Heart left ventricle (tissue), 13 donors: ENCODE measurements around the gene COP1.

ENCODE experiments used
- CTCF ChIP-seq, 12 donors: fragments of 200-600 bp; sonication (generic) in 4 of 12; IDR thresholded peaks; one replicate each; pipeline versions ENCODE4 v1.5.0 to v1.8.0; 2018 to 2022; ENCODE audit warnings: antibody characterized with exemption in 12 of 12, mild to moderate bottlenecking in 5 of 12
- POLR2A ChIP-seq, 2 donors: fragments of 450-650 bp; IDR thresholded peaks; one replicate each; pipeline ENCODE4 v1.6.1; 2017; ENCODE audit warnings: antibody characterized with exemption in 2 of 2, mild to moderate bottlenecking in 2 of 2, moderate library complexity in 2 of 2
- donor health status: ischemic (EF 13 %, LVEDD 7.1; RV severe dilation, severe dysfunction).
- donor health status: DM: no; HTN: yes; CAD: no.
- donor health status: DM: no; HTN: no; CAD: no.
- donor health status: ischemic (EF 25% LVEDD 6.9; RV normal size, moderate dysfunction).
- donor health status: ischemic (EF 25% LVEDD 5.7; RV mildly dilated, moderate dysfunction).
- donor health status: ischemic (EF 35%, LVEDD 5.7; RV mildly dilated, moderate dysfunction).
- donor health status: nonischemic (EF 11% LVEDD 7.7; RV severe dilation, severe dysfunction).
- donor health status: DM: yes; HTN: yes; CAD: no.
- donor health status: PGD.
- donor health status: ischemic (EF 29% LVEDD 5.4; RV normal size, mild dysfunction).
- donor health status: nonischemic (EF 23%, LVEDD 6.1; RV moderate dilation, normal function).

GRCh38 chr1:176241385-176242015 is 34.4 kb upstream of the COP1 start:
- TF ChIP-seq POLR2A (IDR thresholded peaks at IDR 0.05) (no peak), CTCF (IDR thresholded peaks at IDR 0.05) (no peak)
